ENCODE results near the gene IER5L. TPM values are rescaled to one million over a fixed set of nuclear protein-coding genes. Genes with fewer than 3 reads are reported as not detected.
A peak's percentile ranks its signal among the peaks of the same experiment; 100 is the strongest.

IER5L gene
- total RNA-seq, 1 donor from 2014 or later: 5.2 TPM

DNA sequence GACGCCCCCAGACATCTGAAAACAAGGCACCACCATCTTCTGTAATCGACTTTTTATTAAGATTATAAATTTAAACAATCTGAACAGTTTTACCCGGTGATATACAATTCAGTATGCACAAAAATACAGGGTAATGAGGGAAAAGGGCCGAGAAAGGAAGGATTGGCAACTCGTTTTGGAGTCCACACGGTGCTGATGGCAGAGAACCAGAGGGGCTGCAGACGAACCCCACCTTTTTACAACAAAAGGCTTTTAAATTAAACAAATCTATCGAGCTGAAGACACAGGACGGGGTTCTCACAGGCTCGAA lies 2.6 kb downstream of the IER5L start:
- no peaks in the 10 kb centered on the region for H3K36me3 Mint-ChIP-seq (ENCODE audit: low read depth, unreplicated experiment)
- TF ChIP-seq, protein P1, sequence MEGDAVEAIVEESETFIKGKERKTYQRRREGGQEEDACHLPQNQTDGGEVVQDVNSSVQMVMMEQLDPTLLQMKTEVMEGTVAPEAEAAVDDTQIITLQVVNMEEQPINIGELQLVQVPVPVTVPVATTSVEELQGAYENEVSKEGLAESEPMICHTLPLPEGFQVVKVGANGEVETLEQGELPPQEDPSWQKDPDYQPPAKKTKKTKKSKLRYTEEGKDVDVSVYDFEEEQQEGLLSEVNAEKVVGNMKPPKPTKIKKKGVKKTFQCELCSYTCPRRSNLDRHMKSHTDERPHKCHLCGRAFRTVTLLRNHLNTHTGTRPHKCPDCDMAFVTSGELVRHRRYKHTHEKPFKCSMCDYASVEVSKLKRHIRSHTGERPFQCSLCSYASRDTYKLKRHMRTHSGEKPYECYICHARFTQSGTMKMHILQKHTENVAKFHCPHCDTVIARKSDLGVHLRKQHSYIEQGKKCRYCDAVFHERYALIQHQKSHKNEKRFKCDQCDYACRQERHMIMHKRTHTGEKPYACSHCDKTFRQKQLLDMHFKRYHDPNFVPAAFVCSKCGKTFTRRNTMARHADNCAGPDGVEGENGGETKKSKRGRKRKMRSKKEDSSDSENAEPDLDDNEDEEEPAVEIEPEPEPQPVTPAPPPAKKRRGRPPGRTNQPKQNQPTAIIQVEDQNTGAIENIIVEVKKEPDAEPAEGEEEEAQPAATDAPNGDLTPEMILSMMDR (IDR thresholded peaks at IDR 0.05; ENCODE audit: unreplicated experiment): no peak
- no peak for DNase-seq (ENCODE audit: low spot score)
- H3K27me3 Mint-ChIP-seq (ENCODE audit: unreplicated experiment): peaks cover 9% of the 10 kb centered on the region
- H3K4me1 Mint-ChIP-seq (ENCODE audit: unreplicated experiment): peaks cover 6% of the 10 kb centered on the region
- H3K9me3 Mint-ChIP-seq (ENCODE audit: unreplicated experiment): no peaks in the 10 kb centered on the region
- H3K27ac Mint-ChIP-seq (ENCODE audit: unreplicated experiment): peak overlapping the region; percentile 89
- peak overlapping the region; percentile 89 for H3K4me3 Mint-ChIP-seq (ENCODE audit: unreplicated experiment)

DNA sequence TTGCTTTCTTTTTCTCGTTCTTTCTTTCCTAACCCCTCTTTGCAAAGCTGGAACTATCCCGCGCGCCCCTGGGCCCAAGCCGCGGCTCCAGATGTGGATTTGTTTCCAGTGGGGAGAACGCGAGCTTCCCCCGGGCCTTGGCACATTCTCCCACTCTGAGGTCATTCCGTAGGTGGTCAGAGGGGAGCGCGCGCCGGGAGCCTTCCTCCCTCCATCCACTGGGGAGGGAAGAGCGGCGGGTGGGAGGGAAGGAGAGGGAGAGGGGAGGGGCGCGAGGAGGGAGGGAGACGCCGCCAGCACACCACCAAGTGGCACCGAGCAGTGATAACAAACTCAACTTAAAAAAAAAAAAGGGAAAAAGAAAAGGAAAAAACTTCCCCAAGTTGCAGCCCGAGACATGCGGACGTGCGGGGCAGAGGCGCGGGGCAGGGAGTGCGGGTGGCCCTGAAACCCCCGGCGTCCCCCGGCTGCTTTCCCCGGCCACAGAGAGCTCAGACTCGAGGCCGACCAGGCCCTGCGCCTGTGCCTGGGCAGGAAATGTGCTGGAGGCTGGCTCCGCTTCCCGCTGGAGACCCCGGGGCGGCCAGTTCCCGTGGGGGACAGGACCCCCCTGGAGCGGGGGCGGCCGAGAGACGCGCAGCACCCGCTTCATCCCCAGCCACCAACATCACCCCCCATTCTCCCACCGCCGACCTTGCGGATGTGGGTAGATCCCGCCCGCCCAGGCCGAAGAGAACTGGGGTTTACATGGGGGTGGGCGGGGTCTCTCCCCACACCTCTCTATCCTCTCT lies 3.1 kb downstream of the IER5L start:
- Mint-ChIP-seq H3K9me3 (ENCODE audit: unreplicated experiment) (no peaks in the 10 kb centered on the region), H3K27ac (ENCODE audit: unreplicated experiment) (peak overlapping the region; percentile 89), H3K4me1 (ENCODE audit: unreplicated experiment) (peaks cover 9% of the 10 kb centered on the region), H3K36me3 (ENCODE audit: low read depth, unreplicated experiment) (no peaks in the 10 kb centered on the region), H3K27me3 (ENCODE audit: unreplicated experiment) (peaks cover 8% of the 10 kb centered on the region), H3K4me3 (ENCODE audit: unreplicated experiment) (peak overlapping the region; percentile 89)
- TF ChIP-seq, protein P1 (IDR thresholded peaks at IDR 0.05; ENCODE audit: unreplicated experiment): no peak
- peak; percentile 66 for DNase-seq (ENCODE audit: low spot score)

DNA sequence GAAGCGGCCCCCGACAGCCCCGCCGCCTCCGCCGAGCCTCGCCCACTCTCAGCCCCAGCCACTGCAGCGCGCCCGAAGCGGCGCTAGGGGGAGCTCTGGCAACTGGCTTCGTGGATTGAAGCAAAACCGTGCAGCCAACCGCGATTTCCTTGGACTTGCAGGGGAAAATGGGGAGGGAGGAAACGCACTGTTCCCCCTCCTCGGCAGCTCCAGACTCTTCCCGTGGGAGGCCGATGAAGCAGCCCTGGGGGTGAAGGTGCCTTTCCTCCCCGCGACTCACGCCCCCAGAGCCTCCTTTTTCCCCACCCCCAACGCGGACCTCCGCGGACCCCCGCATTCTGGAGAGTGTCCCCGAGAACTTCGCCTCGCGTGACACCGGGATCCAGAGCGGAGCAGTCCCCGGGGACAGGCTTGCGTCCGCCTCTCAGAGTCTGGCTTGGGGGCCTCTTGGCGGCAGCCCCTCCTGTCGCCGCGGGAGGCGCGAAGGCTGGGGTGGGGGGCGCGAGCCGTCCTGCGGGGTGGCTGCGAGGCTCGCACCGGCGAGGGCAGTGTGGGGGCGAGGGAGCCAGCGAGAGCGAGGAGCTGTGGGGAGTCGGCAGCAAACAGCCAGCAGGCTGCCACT lies 3.8 kb downstream of the IER5L start:
- H3K9me3 Mint-ChIP-seq (ENCODE audit: unreplicated experiment): no peaks in the 10 kb centered on the region
- no peaks in the 10 kb centered on the region for H3K36me3 Mint-ChIP-seq (ENCODE audit: low read depth, unreplicated experiment)
- peaks cover 9% of the 10 kb centered on the region for H3K4me1 Mint-ChIP-seq (ENCODE audit: unreplicated experiment)
- H3K27ac Mint-ChIP-seq (ENCODE audit: unreplicated experiment): peak overlapping the region; percentile 89
- H3K4me3 Mint-ChIP-seq (ENCODE audit: unreplicated experiment): peak overlapping the region; percentile 86
- peak; percentile 94 for DNase-seq (ENCODE audit: low spot score)
- TF ChIP-seq, protein P1 (IDR thresholded peaks at IDR 0.05; ENCODE audit: unreplicated experiment): peak; percentile 95
- H3K27me3 Mint-ChIP-seq (ENCODE audit: unreplicated experiment): peaks cover 6% of the 10 kb centered on the region

GRCh38 chr9:129173296-129174101 lies 4.6 kb downstream of the IER5L start:
- H3K4me3 Mint-ChIP-seq (ENCODE audit: unreplicated experiment): peak overlapping the region; percentile 49
- H3K4me1 Mint-ChIP-seq (ENCODE audit: unreplicated experiment): peaks cover 5% of the 10 kb centered on the region
- H3K36me3 Mint-ChIP-seq (ENCODE audit: low read depth, unreplicated experiment): no peaks in the 10 kb centered on the region
- TF ChIP-seq, protein P1 (IDR thresholded peaks at IDR 0.05; ENCODE audit: unreplicated experiment): no peak
- peak overlapping the region; percentile 38 for H3K27ac Mint-ChIP-seq (ENCODE audit: unreplicated experiment)
- no peak for DNase-seq (ENCODE audit: low spot score)
- no peaks in the 10 kb centered on the region for H3K9me3 Mint-ChIP-seq (ENCODE audit: unreplicated experiment)
- peaks cover 9% of the 10 kb centered on the region for H3K27me3 Mint-ChIP-seq (ENCODE audit: unreplicated experiment)
